Measurements from ENCODE around the gene MMP24. TPM values are rescaled to one million over a fixed set of nuclear protein-coding genes. Genes with fewer than 3 reads are reported as not detected.

MMP24 gene
- total and polyA plus RNA-seq, 2 of the 13 experiments (the other 11 are each of a cell fraction or from before 2014, with no cell fraction given): 0.29 to 0.35 TPM

GRCh38 chr20:35305682-35306556, 79.4 kb downstream of the MMP24 start (continued):
- no peak for TF ChIP-seq TEF (CRISPR knock-in tag; IDR thresholded peaks at IDR 0.05)
- no peak for TF ChIP-seq ZNF781 (CRISPR knock-in tag; IDR thresholded peaks at IDR 0.05; ENCODE audit: borderline replicate concordance, not compliant biosample characterization)
- peak; percentile 91 for TF ChIP-seq ZNF335 (CRISPR knock-in tag; IDR thresholded peaks at IDR 0.05)
- TF ChIP-seq ZNF83 (CRISPR knock-in tag; IDR thresholded peaks at IDR 0.05; ENCODE audit: borderline replicate concordance): no peak
- no peak for TF ChIP-seq ZNF207 (IDR thresholded peaks at IDR 0.05; ENCODE audit: borderline replicate concordance)
- TF ChIP-seq GABPB1 (CRISPR knock-in tag; IDR thresholded peaks at IDR 0.05): peak; percentile 60; the same call in 1 of the 2 replicates
- TF ChIP-seq ZBTB8A (CRISPR knock-in tag; IDR thresholded peaks at IDR 0.05; ENCODE audit: borderline replicate concordance, low read depth): no peak
- 0 out of 2 replicates have a peak, but pooled peaks have one; percentile 57 for TF ChIP-seq MIER2 (CRISPR knock-in tag; IDR thresholded peaks at IDR 0.05)
- no peak for TF ChIP-seq ZNF460 (CRISPR knock-in tag; IDR thresholded peaks at IDR 0.05; ENCODE audit: borderline replicate concordance)
- TF ChIP-seq ZNF567 (CRISPR knock-in tag; IDR thresholded peaks at IDR 0.05; ENCODE audit: borderline replicate concordance): no peak
- TF ChIP-seq HHEX (CRISPR knock-in tag; IDR thresholded peaks at IDR 0.05): no peak
- TF ChIP-seq DRAP1 (CRISPR knock-in tag; IDR thresholded peaks at IDR 0.05): peak; percentile 61; the same call in 1 of the 2 replicates
- no peak for TF ChIP-seq MEIS1 (CRISPR knock-in tag; IDR thresholded peaks at IDR 0.05; ENCODE audit: borderline replicate concordance)
- peak; percentile 85; the same call in 1 of the 2 replicates for TF ChIP-seq KLF11 (CRISPR knock-in tag; IDR thresholded peaks at IDR 0.05)
- no peak for TF ChIP-seq ONECUT2 (CRISPR knock-in tag; IDR thresholded peaks at IDR 0.05)
- TF ChIP-seq ZNF644 (CRISPR knock-in tag; IDR thresholded peaks at IDR 0.05; ENCODE audit: low read depth): peak; percentile 94
- TF ChIP-seq KDM5B (CRISPR knock-in tag; IDR thresholded peaks at IDR 0.05; ENCODE audit: borderline replicate concordance): no peak
- no peak for TF ChIP-seq ZNF891 (CRISPR knock-in tag; IDR thresholded peaks at IDR 0.05)
- TF ChIP-seq PCBP2 (optimal IDR thresholded peaks at IDR 0.05; ENCODE audit: low read depth, low read length, poor library complexity, severe bottlenecking): no peak
- TF ChIP-seq ZNF430 (CRISPR knock-in tag; IDR thresholded peaks at IDR 0.05): no peak
- 0 out of 2 replicates have a peak, but pooled peaks have one; percentile 17 for TF ChIP-seq HDAC2 (CRISPR knock-in tag; IDR thresholded peaks at IDR 0.05)
- TF ChIP-seq ZBTB1 (CRISPR knock-in tag; IDR thresholded peaks at IDR 0.05; ENCODE audit: borderline replicate concordance): no peak; the same call in 1 of the 2 replicates
- TF ChIP-seq POGK (CRISPR knock-in tag; conservative IDR thresholded peaks at IDR 0.05): no peak
- no peak for TF ChIP-seq KMT2A (CRISPR knock-in tag; IDR thresholded peaks at IDR 0.05)
- no peak for TF ChIP-seq ZNF552 (CRISPR knock-in tag; IDR thresholded peaks at IDR 0.05; ENCODE audit: borderline replicate concordance)

Data from HepG2 (cell line).